Right hindlimb (tissue), 1 donor: ENCODE data around the gene SERPIND1.
"Not testable (repeated sequence)": the region's sequence is repeated elsewhere in the genome, so short reads cannot be mapped to it uniquely, and the experiment has no call there.

ENCODE experiments used
- DNase-seq: peaks from one replicate; pipeline ENCODE4 v3.0.0-alpha.2; 2018

Gene SERPIND1

GRCh38 chr22:20818471-20818870 is 44.6 kb downstream of the SERPIND1 start:
- DNase-seq = no peak

- DNase-seq = no peak
Measured at GRCh38 chr22:20819471-20819870, 45.6 kb downstream of the SERPIND1 start.

DNA sequence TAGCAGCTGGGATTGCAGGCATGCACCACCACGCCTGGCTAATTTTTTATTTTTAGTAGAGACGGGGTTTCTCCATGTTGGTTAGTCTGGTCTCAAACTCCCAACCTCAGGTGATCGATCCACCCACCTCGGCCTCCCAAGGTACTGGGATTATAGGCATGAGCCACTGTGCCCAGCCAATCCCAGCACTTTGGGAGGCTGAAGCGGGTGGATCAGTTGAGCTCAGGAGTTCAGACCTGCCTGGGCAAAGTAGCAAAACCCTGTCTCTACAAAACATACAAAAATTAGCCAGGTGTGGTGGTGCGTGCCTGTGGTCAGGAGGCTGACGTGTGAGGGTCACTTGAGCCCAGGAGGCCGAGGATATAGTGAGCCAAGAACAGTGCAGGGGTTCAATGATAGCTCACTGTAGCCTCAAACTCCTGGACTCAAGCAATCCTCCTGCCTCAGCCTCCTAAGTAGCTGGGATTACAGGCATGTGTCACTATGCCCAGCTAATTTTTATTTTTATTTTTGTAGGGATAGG is 47.9 kb downstream of the SERPIND1 start:
- not testable (repeated sequence) for DNase-seq

- no peak for DNase-seq
Measured at GRCh38 chr22:20822240-20822639, 48.3 kb downstream of the SERPIND1 start.

- no peak for DNase-seq
Measured at GRCh38 chr22:20823264-20823663, 49.4 kb downstream of the SERPIND1 start.

- DNase-seq = not testable (repeated sequence)
Measured at GRCh38 chr22:20825216-20825615, 51.3 kb downstream of the SERPIND1 start.

DNA sequence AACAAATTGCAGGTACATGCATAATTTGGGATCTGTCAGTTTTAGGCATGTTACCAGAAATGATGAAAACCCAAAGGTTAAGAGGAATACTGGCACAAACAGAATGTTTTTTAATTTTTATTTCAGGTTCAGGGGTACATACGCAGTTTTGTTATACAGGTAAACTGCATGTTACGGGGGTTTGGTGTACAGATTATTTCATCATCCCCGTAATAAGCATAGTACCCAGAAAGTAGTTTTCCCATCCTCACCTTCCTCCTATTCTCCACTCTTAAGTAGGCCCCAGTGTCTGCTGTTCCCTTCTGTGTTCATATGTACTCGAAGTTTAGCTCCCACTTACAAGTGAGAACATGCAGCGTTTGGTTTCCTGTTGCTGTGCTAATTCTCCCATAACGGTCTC is 51.7 kb downstream of the SERPIND1 start:
- no peak for DNase-seq

DNA sequence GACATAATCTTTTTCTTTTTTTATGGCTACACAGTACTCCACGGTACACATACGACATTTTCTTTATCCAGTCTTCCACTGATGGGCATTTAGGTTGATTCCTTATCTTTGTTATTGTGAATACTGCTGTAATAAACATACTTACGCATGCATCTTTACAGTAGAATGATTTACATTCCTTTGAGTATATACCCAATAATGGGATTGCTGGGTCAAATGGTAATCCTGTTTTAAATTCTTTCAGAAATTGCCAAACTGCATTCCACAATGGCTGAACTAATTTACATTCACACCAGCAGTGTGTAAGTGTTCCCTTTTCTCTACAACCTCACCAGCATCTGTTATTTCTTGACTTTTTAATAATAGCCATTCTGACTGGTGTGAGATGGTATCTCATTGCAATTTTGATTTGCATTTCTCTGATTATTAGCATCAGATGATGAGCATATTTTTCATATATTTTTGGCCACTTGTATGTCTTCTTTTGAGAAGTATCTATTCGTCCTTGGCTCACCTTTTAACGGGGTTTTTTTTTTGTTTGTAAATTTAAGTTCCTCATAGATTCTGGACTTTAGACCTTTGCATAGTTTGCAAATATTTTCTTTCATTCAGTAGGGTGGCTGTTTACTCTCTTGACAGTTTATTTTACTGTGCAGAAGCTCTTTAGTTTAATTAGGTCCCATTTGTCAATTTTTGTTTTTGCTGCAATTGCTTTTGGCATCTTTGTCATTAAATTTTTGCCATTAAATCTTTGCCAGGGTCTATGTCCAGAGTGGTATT is 52.6 kb downstream of the SERPIND1 start:
- not testable (repeated sequence) for DNase-seq

GRCh38 chr22:20829491-20830134 is 55.7 kb downstream of the SERPIND1 start:
- no peak for DNase-seq

DNA sequence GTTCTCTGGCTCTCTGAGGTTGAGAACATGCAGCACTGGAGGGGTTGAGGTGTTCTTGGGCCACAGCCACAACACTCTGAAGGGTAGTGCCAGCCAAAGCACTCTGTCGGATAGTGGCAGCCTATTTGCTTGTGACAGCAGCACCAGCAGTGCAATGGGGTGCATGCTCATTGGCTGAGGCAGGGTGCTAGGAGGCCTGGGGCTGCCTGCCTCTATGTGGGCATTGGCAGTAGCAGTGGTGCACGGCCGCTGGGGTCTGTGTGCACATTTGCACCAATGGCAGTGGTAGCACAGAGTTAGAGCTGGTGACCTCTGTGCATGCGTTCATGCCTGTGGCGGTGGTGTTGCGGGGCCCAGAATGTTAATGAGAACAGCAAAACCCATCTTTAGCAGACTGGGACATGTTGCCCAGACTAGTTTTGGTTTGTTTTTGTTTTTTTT is 59.3 kb downstream of the SERPIND1 start:
- no peak for DNase-seq

GRCh38 chr22:20834206-20834605 is 60.3 kb downstream of the SERPIND1 start:
- no peak for DNase-seq

- no peak for DNase-seq
Measured at GRCh38 chr22:20834725-20835124, 60.8 kb downstream of the SERPIND1 start.
